ENCODE measurements around the gene DDX56. TPM values are rescaled to one million over a fixed set of nuclear protein-coding genes. Genes with fewer than 3 reads are reported as not detected.

Gene DDX56
- total and polyA plus RNA-seq, 2 of the 13 experiments (the other 11 are each of a cell fraction or from before 2014, with no cell fraction given), result 82.6 to 120 TPM

DNA sequence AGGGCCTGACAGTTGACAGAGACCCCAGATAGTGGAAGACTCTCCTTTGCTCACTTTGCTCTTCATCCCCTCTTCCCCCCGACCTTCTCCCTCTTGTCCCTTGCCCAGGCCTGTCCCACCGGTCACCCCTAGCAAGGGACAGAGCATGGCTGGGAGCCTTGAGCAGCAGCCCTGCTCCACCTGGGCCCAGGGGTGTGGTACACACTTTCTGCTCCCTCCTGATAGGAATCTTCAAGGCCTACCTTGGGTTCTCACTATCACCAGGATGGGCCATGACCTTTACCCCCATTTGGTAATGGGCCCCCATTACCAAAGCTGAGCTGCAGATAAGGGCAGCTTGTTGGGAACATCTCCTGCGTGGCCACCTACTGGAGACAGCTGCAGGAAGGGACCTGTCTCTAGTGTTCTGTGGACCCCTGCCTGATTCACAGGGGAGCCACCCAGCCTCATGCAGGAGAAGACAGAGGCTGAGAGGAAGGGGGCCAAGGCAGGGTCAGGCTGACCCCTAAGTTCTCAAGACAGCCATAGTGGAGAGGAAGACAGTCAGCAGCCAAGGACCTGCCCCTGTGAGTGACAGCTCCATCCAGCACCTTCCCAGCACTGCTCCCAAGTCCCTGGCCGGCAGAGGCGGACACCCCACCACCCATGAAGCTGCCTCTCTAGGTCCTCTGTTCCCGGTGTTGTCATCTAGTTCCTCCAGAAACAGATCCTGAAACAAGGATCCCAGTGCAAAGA is 31.7 kb downstream of the DDX56 start (continued):
- TF ChIP-seq, protein P1, sequence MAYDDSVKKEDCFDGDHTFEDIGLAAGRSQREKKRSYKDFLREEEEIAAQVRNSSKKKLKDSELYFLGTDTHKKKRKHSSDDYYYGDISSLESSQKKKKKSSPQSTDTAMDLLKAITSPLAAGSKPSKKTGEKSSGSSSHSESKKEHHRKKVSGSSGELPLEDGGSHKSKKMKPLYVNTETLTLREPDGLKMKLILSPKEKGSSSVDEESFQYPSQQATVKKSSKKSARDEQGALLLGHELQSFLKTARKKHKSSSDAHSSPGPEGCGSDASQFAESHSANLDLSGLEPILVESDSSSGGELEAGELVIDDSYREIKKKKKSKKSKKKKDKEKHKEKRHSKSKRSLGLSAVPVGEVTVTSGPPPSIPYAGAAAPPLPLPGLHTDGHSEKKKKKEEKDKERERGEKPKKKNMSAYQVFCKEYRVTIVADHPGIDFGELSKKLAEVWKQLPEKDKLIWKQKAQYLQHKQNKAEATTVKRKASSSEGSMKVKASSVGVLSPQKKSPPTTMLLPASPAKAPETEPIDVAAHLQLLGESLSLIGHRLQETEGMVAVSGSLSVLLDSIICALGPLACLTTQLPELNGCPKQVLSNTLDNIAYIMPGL (CRISPR knock-in tag; IDR thresholded peaks at IDR 0.05; ENCODE audit: borderline replicate concordance in 1 of 2, low read depth in 1 of 2), result 0 out of 4 replicates have a peak, but pooled peaks of 1 of the 2 experiments have one; percentile 13
- TF ChIP-seq SETDB1 (CRISPR knock-in tag; IDR thresholded peaks at IDR 0.05; ENCODE audit: borderline replicate concordance) (no peak), ZNF577 (CRISPR knock-in tag; IDR thresholded peaks at IDR 0.05; ENCODE audit: borderline replicate concordance, low read depth) (no peak), ZFP1 (CRISPR knock-in tag; IDR thresholded peaks at IDR 0.05) (no peak), FOSL2 (CRISPR knock-in tag; IDR thresholded peaks at IDR 0.05) (no peak), MIXL1 (CRISPR knock-in tag; IDR thresholded peaks at IDR 0.05) (no peak), CBX1 (IDR thresholded peaks at IDR 0.05; ENCODE audit: low read depth) (no peak), U2AF2 (IDR thresholded peaks at IDR 0.05; ENCODE audit: low read depth, low read length) (no peak), ZNF547 (CRISPR knock-in tag; IDR thresholded peaks at IDR 0.05) (no peak), MATR3 (CRISPR knock-in tag; IDR thresholded peaks at IDR 0.05) (no peak), ZNF546 (CRISPR knock-in tag; conservative IDR thresholded peaks at IDR 0.05) (no peak), ARNTL (CRISPR knock-in tag; IDR thresholded peaks at IDR 0.05) (no peak), ZNF616 (CRISPR knock-in tag; IDR thresholded peaks at IDR 0.05; ENCODE audit: low read depth) (no peak; the same call in 1 of the 2 replicates)
- TF ChIP-seq, protein P2, sequence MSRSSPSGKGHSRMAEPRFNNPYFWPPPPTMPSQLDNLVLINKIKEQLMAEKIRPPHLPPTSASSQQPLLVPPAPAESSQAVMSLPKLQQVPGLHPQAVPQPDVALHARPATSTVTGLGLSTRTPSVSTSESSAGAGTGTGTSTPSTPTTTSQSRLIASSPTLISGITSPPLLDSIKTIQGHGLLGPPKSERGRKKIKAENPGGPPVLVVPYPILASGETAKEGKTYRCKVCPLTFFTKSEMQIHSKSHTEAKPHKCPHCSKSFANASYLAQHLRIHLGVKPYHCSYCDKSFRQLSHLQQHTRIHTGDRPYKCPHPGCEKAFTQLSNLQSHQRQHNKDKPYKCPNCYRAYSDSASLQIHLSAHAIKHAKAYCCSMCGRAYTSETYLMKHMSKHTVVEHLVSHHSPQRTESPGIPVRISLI (CRISPR knock-in tag; IDR thresholded peaks at IDR 0.05; ENCODE audit: borderline replicate concordance), result peak; percentile 27; the same call in 1 of the 2 replicates
- TF ChIP-seq, protein P3, sequence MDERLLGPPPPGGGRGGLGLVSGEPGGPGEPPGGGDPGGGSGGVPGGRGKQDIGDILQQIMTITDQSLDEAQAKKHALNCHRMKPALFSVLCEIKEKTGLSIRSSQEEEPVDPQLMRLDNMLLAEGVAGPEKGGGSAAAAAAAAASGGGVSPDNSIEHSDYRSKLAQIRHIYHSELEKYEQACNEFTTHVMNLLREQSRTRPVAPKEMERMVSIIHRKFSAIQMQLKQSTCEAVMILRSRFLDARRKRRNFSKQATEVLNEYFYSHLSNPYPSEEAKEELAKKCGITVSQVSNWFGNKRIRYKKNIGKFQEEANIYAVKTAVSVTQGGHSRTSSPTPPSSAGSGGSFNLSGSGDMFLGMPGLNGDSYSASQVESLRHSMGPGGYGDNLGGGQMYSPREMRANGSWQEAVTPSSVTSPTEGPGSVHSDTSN (CRISPR knock-in tag; IDR thresholded peaks at IDR 0.05), result peak; percentile 69; the same call in 1 of the 2 replicates
- TF ChIP-seq, protein P4, sequence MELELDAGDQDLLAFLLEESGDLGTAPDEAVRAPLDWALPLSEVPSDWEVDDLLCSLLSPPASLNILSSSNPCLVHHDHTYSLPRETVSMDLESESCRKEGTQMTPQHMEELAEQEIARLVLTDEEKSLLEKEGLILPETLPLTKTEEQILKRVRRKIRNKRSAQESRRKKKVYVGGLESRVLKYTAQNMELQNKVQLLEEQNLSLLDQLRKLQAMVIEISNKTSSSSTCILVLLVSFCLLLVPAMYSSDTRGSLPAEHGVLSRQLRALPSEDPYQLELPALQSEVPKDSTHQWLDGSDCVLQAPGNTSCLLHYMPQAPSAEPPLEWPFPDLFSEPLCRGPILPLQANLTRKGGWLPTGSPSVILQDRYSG (CRISPR knock-in tag; IDR thresholded peaks at IDR 0.05), result no peak
- TF ChIP-seq, protein P5, sequence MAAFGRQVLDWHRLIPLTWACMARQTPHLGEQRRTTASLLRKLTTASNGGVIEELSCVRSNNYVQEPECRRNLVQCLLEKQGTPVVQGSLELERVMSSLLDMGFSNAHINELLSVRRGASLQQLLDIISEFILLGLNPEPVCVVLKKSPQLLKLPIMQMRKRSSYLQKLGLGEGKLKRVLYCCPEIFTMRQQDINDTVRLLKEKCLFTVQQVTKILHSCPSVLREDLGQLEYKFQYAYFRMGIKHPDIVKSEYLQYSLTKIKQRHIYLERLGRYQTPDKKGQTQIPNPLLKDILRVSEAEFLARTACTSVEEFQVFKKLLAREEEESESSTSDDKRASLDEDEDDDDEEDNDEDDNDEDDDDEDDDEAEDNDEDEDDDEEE (CRISPR knock-in tag; IDR thresholded peaks at IDR 0.05), result no peak
- TF ChIP-seq, protein P6, sequence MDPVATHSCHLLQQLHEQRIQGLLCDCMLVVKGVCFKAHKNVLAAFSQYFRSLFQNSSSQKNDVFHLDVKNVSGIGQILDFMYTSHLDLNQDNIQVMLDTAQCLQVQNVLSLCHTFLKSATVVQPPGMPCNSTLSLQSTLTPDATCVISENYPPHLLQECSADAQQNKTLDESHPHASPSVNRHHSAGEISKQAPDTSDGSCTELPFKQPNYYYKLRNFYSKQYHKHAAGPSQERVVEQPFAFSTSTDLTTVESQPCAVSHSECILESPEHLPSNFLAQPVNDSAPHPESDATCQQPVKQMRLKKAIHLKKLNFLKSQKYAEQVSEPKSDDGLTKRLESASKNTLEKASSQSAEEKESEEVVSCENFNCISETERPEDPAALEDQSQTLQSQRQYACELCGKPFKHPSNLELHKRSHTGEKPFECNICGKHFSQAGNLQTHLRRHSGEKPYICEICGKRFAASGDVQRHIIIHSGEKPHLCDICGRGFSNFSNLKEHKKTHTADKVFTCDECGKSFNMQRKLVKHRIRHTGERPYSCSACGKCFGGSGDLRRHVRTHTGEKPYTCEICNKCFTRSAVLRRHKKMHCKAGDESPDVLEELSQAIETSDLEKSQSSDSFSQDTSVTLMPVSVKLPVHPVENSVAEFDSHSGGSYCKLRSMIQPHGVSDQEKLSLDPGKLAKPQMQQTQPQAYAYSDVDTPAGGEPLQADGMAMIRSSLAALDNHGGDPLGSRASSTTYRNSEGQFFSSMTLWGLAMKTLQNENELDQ (CRISPR knock-in tag; IDR thresholded peaks at IDR 0.05; ENCODE audit: borderline replicate concordance), result no peak

Data from HepG2 (cell line).